Neural crest cell (in vitro differentiated cells): ENCODE results near the gene FAM98B. TPM values are rescaled to one million over a fixed set of nuclear protein-coding genes. Genes with fewer than 3 reads are reported as not detected.

Experiments
- DNase-seq: peaks from one replicate; pipeline ENCODE4 v3.0.0; 2021; ENCODE audit warnings: low read depth, mixed read lengths, low spot score
- H3K27ac Mint-ChIP-seq: one replicate; pipeline ENCODE4 v1.8.0; 2021; ENCODE audit warnings: mild to moderate bottlenecking, mixed read lengths; ENCODE audit not compliant: unreplicated experiment
- H3K27me3 Mint-ChIP-seq: 2 replicates; pipeline ENCODE4 v1.8.0; 2021; ENCODE audit warnings: low read depth, mild to moderate bottlenecking, mixed read lengths
- H3K36me3 Mint-ChIP-seq: 2 replicates; pipeline ENCODE4 v1.8.0; 2021; ENCODE audit warnings: low read depth, mild to moderate bottlenecking, mixed read lengths
- H3K4me1 Mint-ChIP-seq: 2 replicates; pipeline ENCODE4 v1.8.0; 2021; ENCODE audit warnings: mixed read lengths
- H3K4me3 Mint-ChIP-seq: one replicate; pipeline ENCODE4 v1.8.0; 2021; ENCODE audit warnings: mild to moderate bottlenecking, mixed read lengths
- H3K9me3 Mint-ChIP-seq: 2 replicates; pipeline ENCODE4 v1.8.0; 2021; ENCODE audit warnings: mixed read lengths
- CTCF ChIP-seq: fragments of 200-600 bp; sonication (generic); conservative IDR thresholded peaks from 2 replicates; pipeline ENCODE4 v1.5.0; 2021; ENCODE audit warnings: antibody characterized with exemption, mild to moderate bottlenecking
- total RNA-seq: library from RNA; stranded (reverse); gene quantifications from 2 replicates; pipeline ENCODE4 v1.2.1, GENCODE V29; 2021

Gene FAM98B
- total RNA-seq, 1 donor from 2014 or later, result 38.0 TPM

GRCh38 chr15:38516626-38517025 lies 62.7 kb downstream of the FAM98B start:
- no peaks in the 10 kb centered on the region for H3K9me3 Mint-ChIP-seq
- no peak for TF ChIP-seq CTCF
- peaks cover 13% of the 10 kb centered on the region for H3K4me1 Mint-ChIP-seq
- DNase-seq, result no peak
- no peaks in the 10 kb centered on the region for H3K27me3 Mint-ChIP-seq
- H3K36me3 Mint-ChIP-seq, result no peaks in the 10 kb centered on the region
- H3K4me3 Mint-ChIP-seq, result no peak overlapping the region
- H3K27ac Mint-ChIP-seq, result no peak overlapping the region

- no peak for TF ChIP-seq CTCF
- Mint-ChIP-seq H3K4me3 (no peak overlapping the region), H3K27ac (no peak overlapping the region), H3K36me3 (no peaks in the 10 kb centered on the region), H3K9me3 (no peaks in the 10 kb centered on the region), H3K4me1 (peaks cover 13% of the 10 kb centered on the region), H3K27me3 (no peaks in the 10 kb centered on the region)
- DNase-seq, result no peak
Measured at GRCh38 chr15:38517312-38517975, 63.5 kb downstream of the FAM98B start.

GRCh38 chr15:38518084-38518483 lies 64.2 kb downstream of the FAM98B start:
- no peak for DNase-seq
- H3K4me1 Mint-ChIP-seq, result peaks cover 17% of the 10 kb centered on the region
- no peaks in the 10 kb centered on the region for H3K36me3 Mint-ChIP-seq
- no peaks in the 10 kb centered on the region for H3K9me3 Mint-ChIP-seq
- no peak overlapping the region for H3K27ac Mint-ChIP-seq
- no peak overlapping the region for H3K4me3 Mint-ChIP-seq
- TF ChIP-seq CTCF, result no peak
- H3K27me3 Mint-ChIP-seq, result no peaks in the 10 kb centered on the region

GRCh38 chr15:38520035-38520434 lies 66.1 kb downstream of the FAM98B start:
- Mint-ChIP-seq H3K9me3 (no peaks in the 10 kb centered on the region), H3K4me3 (no peak overlapping the region), H3K4me1 (peaks cover 8% of the 10 kb centered on the region), H3K36me3 (no peaks in the 10 kb centered on the region), H3K27ac (no peak overlapping the region), H3K27me3 (no peaks in the 10 kb centered on the region)
- DNase-seq, result no peak
- no peak for TF ChIP-seq CTCF

- Mint-ChIP-seq H3K27me3 (no peaks in the 10 kb centered on the region), H3K9me3 (no peaks in the 10 kb centered on the region), H3K27ac (no peak overlapping the region), H3K4me3 (no peak overlapping the region), H3K36me3 (no peaks in the 10 kb centered on the region), H3K4me1 (peaks cover 4% of the 10 kb centered on the region)
- no peak for DNase-seq
- TF ChIP-seq CTCF, result no peak
Measured at GRCh38 chr15:38521316-38521715, 67.4 kb downstream of the FAM98B start.
